ENCODE results near the gene PSMD8.

The PSMD8 gene

GRCh38 chr19:38375748-38376147 is 1.4 kb downstream of the PSMD8 start:
- DNase-seq: no peak
- no peak for TF ChIP-seq CTCF (IDR thresholded peaks at IDR 0.05)
- Mint-ChIP-seq H3K36me3 (ENCODE audit: low read depth) (peaks cover 25% of the 10 kb centered on the region), H3K27me3 (ENCODE audit: low read depth, poor library complexity) (peaks cover 19% of the 10 kb centered on the region), H3K27ac (no peak overlapping the region), H3K9me3 (no peaks in the 10 kb centered on the region), H3K4me1 (peaks cover 29% of the 10 kb centered on the region), H3K4me3 (peak overlapping the region; percentile 100)

GRCh38 chr19:38376576-38376975 is 2.2 kb downstream of the PSMD8 start:
- H3K27me3 Mint-ChIP-seq (ENCODE audit: low read depth, poor library complexity): peaks cover 14% of the 10 kb centered on the region
- H3K27ac Mint-ChIP-seq: peak overlapping the region; percentile 77
- H3K4me3 Mint-ChIP-seq: peak overlapping the region; percentile 100
- peaks cover 29% of the 10 kb centered on the region for H3K4me1 Mint-ChIP-seq
- no peak for TF ChIP-seq CTCF (IDR thresholded peaks at IDR 0.05)
- peaks cover 33% of the 10 kb centered on the region for H3K36me3 Mint-ChIP-seq (ENCODE audit: low read depth)
- no peak for DNase-seq
- H3K9me3 Mint-ChIP-seq: no peaks in the 10 kb centered on the region

- peaks cover 11% of the 10 kb centered on the region for H3K27me3 Mint-ChIP-seq (ENCODE audit: low read depth, poor library complexity)
- H3K4me3 Mint-ChIP-seq: no peak overlapping the region
- no peak for TF ChIP-seq CTCF (IDR thresholded peaks at IDR 0.05)
Measured at GRCh38 chr19:38377052-38377451, 2.7 kb downstream of the PSMD8 start.

GRCh38 chr19:38378866-38379265 is 4.5 kb downstream of the PSMD8 start:
- no peak overlapping the region for H3K4me3 Mint-ChIP-seq
- peaks cover 51% of the 10 kb centered on the region for H3K36me3 Mint-ChIP-seq (ENCODE audit: low read depth)
- no peak overlapping the region for H3K27ac Mint-ChIP-seq

More at GRCh38 chr19:38377052-38377451, 2.7 kb downstream of the PSMD8 start:
- Mint-ChIP-seq H3K27ac (no peak overlapping the region), H3K4me1 (peaks cover 29% of the 10 kb centered on the region), H3K36me3 (ENCODE audit: low read depth) (peaks cover 38% of the 10 kb centered on the region), H3K9me3 (no peaks in the 10 kb centered on the region)
- DNase-seq: no peak

GRCh38 chr19:38381138-38381537 is 6.8 kb downstream of the PSMD8 start:
- Mint-ChIP-seq H3K27ac (no peak overlapping the region), H3K4me1 (peaks cover 8% of the 10 kb centered on the region), H3K9me3 (no peaks in the 10 kb centered on the region), H3K4me3 (no peak overlapping the region), H3K36me3 (ENCODE audit: low read depth) (peaks cover 58% of the 10 kb centered on the region), H3K27me3 (ENCODE audit: low read depth, poor library complexity) (peaks cover 3% of the 10 kb centered on the region)
- TF ChIP-seq CTCF (IDR thresholded peaks at IDR 0.05): no peak
- DNase-seq: no peak

More at GRCh38 chr19:38378866-38379265, 4.5 kb downstream of the PSMD8 start:
- Mint-ChIP-seq H3K27me3 (ENCODE audit: low read depth, poor library complexity) (no peaks in the 10 kb centered on the region), H3K4me1 (peaks cover 29% of the 10 kb centered on the region), H3K9me3 (no peaks in the 10 kb centered on the region)
- DNase-seq: no peak
- TF ChIP-seq CTCF (IDR thresholded peaks at IDR 0.05): no peak

- Mint-ChIP-seq H3K27me3 (ENCODE audit: low read depth, poor library complexity) (peaks cover 9% of the 10 kb centered on the region), H3K4me3 (no peak overlapping the region)
Measured at GRCh38 chr19:38383184-38383583, 8.8 kb downstream of the PSMD8 start.

More at GRCh38 chr19:38383184-38383583, 8.8 kb downstream of the PSMD8 start:
- peaks cover 63% of the 10 kb centered on the region for H3K36me3 Mint-ChIP-seq (ENCODE audit: low read depth)
- no peak for DNase-seq
- no peak for TF ChIP-seq CTCF (IDR thresholded peaks at IDR 0.05)
- H3K27ac Mint-ChIP-seq: no peak overlapping the region
- no peaks in the 10 kb centered on the region for H3K9me3 Mint-ChIP-seq
- H3K4me1 Mint-ChIP-seq: peaks cover 7% of the 10 kb centered on the region
